GM21528 (cell line): ENCODE results near the gene ZNF358.

Experiments used
- ATAC-seq: cut with Tn5 transposase; IDR thresholded peaks from one replicate; pipeline ENCODE4 v1.9.1; 2021; ENCODE audit warnings: mild to moderate bottlenecking, moderate library complexity; ENCODE audit not compliant: unreplicated experiment, low FRiP score

The ZNF358 gene

DNA sequence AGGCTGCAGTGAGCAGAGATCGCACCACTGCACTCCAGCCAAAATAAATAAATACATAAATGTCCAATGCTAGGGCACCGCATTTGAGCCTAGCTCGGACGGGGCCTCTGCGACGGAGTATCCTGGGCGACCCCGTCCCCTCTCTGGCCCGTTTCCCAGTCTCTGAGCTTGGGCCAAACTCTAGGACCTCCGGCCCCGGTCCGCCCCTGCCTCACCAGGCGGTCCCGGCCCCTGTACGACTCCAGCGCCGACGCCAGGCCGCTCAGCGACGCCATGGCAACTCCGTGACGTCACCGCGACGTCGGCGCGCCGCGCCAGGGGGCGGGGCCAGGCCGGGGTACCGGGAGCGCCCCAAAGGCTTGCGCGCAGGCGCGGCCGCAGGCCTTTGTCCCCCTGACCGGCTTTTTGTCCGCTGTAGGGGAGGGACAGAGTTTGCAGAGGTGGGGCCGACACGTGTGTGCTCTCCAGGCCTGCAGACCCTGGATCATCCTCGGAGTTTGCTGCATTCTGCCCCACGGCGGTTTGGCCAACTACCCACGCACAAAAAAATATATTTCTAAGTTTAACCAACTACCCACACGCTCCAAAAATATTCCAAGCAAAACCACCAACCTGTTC, 27.1 kb upstream of the ZNF358 start, which contains the start of gene PEX11G:
PEX11G (minus strand) TSS at position 300 of the 618 bp plus-strand sequence; CDS start at position 275, 25 bp downstream.
- ATAC-seq = no peak

DNA sequence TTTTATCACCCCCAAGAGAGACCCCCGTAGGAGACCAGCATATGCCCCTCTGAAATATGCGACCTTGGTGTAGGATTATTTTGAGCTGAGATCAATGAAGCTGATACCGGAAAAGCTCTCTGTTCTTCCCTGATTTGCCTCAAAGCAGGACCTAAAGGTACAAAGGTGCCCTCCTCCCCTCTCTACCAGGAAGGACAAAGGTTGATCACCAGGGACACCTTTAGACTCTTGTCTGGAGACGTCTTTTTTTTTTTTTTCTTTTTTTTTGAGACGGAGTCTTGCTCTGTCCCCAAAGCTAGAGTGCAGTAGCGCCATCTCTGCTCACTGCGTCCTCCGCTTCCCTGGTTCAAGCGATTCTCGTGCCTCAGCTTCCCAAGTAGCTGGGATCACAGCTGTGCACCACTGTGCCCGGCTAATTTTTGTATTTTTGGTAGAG, 26.3 kb upstream of the ZNF358 start:
- no peak for ATAC-seq

DNA sequence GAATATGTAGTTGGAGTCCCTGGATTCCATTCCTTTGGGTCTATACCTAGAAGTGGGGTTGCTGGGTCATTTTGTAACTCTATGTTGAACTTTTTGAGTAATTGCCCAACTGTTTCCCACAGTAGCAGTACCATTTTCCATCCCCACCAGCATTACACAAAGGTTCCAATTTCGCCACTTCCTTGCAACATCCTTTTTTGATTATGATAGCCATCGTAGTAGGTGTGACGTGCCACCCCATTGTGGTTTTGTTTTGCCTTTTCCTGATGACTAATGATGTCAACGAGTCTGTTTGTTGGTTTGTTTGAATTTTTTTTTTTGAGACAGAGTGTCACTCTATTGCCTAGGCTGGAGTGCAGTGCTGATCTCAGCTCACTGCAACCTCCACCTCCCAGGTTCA, 23.8 kb upstream of the ZNF358 start:
- no peak for ATAC-seq

DNA sequence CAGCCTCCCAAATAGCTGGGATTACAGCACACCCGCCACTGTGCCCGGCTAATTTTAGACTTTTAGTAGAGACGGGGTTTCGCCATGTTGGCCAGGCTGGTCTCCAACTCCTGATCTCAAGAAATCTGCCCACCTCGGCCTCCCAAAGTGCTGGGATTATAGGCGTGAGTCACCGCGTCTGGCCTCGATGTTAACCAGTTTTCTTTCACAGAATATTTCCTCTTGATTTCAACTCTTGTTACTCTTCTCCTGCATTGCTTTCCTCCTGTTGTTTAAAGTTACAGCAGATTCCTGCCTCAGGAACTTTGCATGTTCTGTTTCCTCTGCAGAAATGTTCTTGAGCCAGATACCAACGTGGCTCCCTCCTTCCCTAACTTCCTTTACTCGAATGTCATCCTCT, 23.3 kb upstream of the ZNF358 start:
- ATAC-seq = no peak

DNA sequence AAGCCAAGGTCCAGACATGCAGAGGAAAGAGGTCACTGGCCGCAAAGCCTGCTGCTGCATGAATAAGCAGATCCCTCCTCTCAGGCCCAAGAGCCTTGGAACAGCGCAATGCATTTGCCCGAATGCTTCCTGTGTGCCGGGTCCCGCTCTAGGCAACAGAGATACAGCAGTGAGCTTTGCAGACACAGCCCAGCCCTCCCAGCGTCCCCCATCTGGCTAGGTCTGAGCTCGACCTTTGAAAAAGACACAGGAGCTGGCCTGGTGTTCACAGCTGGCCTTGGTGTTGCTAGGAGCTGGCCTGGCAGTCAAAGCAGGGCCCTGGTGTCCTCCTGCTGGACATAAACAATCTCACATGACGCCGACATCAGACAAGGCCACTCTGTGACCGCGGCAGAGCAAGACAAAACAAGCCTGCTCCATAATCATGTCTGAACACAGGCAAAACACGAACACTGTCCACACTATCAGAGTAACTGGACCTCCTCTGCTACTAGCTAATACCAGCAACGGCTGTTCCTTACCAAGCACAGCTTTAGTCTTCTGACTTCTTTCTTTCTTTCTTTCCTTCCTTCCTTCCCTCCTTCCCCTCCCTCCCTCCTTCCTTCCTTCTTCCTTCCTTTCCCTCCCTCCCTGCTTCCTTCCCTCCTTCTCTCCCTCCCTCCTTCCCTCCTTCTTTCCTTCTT, 21.3 kb upstream of the ZNF358 start:
- no peak for ATAC-seq

DNA sequence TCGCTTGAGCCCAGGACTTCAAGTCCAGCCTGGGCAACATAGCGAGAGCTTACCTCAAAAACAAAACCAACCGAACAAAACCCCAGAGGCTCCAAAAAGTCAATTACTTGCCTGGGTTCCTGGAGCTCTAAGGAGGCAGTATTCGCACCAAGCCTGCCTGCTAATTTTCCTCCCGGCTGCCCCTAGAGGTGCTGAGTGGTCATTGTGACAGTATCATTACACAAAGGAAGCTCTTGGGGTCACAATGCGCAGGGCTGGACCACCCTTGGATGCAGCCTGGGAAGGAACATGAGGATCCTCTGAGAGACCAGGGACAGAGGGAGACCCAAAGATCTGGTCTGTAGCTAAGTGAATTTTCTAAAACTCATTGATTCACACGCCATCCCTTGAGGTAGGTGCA, 18.6 kb upstream of the ZNF358 start:
- no peak for ATAC-seq

DNA sequence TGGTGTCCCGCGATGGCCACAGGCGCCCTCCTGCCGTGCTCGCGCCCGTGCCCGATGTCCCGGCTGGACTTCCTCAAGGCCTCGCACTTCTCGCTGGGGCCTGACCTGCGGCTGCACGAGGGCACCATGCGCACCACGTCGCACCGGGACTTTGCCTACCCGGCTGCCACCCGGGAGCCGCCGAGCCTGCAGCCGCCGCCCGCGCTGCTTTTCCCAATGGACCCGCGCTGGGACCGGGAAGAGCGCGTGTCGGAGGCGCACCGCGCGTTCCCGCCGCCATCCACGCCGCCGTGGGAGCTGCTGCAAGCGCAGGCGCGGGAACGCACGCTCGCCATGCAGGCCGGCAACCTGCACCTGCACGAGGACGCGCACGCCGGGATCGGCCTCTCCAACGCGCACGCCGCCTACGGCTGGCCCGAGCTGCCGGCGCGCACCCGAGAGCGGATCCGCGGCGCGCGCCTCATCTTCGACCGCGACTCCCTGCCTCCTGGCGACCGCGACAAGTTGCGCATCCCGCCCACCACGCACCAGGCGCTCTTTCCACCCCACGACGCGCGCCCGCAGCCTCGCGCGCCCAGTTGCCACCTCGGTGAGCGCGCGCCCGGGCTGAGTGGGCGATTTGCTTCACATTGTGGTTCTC, 15.0 kb upstream of the ZNF358 start:
- ATAC-seq = no peak

DNA sequence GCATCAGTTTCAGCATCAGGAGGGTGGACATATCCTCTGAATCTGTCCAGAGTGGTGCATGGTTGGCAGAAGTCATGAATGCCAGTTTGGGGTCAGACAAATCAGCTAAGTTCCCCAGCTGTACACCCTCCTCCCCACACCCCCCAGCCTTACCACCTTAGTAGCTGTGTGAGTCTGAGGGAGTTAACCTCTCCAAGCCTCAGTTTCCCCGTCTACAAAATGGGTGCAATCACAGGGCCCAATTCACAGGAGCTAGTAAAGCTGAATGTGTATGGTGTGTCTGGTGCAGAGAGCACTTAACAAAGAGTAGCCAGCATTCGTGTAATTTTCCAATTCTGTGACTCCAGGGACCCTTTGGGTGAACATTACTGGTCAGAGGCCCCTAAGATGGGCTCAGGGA, 13.4 kb upstream of the ZNF358 start:
- ATAC-seq = no peak

DNA sequence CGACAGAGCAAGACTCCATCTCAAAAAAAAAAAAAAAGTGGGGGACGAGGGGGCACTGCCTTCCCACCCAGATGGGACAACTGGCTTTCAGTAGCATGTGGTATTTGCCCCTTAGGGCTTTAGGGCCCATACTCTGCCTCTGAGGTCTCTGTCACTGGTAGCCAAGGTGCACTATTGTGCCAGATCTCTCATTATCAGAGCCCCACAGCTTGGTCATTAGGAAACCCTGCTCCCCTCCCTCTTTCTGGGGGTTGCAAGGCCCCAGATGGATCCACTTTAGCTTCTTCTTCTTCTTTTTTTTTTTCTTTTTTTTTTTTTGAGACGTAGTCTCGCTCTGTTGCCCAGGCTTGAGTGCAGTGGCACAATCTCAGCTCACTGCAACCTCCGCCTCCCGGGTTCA, 11.2 kb upstream of the ZNF358 start:
- no peak for ATAC-seq

DNA sequence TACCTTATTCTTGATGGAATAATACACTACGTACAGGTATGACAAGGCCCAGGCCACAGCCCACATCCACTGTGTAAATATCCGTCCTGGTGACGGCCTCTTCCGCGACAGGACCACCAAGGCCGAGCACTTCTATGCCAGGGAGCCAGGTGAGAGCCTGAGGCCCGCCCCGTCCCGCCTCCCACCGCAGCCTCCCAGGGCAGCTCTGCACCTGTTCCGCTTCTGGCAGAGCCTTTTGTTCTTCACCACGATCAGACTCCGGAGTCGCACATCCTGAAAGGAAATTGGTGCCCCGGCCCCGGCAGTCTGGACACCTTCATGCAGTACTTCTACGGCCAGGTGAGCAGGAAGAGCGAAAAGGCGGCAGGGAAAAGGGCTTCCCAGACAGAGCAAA, 10.6 kb upstream of the ZNF358 start:
- ATAC-seq = no peak

DNA sequence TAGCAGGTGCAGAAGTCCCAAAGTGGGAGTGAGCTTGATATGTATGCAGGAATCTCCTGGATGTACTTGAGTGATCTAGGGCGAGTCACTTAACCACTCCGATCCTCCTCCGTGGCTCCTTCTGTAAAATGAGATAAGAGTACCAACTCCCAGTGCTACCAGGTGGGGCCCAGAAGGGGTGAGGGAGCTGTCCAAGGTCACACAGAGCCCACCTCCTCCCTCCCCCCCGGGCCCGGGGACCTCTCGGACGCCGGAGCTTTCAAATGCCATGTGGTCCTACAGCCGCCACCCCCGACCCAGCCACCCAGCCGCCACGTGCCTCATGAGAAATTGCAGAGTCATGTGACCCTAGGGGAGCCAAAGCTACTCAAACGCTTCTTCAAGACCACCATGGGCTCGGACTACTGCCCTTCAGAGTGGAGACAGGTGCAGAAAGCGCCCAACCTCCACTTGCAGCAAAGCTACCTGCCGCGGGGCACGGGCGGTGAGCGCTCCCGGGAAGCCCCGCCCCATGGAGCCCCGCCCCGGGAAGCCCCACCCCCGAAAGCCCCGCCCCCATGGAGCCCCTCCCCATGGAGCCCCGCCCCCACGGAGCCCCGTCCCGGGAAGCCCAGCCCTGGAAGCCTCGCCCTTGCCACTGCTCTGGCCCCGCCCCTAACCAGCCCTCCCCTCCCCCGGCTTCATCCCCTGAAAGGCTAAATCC, 10.1 kb upstream of the ZNF358 start:
- no peak for ATAC-seq

DNA sequence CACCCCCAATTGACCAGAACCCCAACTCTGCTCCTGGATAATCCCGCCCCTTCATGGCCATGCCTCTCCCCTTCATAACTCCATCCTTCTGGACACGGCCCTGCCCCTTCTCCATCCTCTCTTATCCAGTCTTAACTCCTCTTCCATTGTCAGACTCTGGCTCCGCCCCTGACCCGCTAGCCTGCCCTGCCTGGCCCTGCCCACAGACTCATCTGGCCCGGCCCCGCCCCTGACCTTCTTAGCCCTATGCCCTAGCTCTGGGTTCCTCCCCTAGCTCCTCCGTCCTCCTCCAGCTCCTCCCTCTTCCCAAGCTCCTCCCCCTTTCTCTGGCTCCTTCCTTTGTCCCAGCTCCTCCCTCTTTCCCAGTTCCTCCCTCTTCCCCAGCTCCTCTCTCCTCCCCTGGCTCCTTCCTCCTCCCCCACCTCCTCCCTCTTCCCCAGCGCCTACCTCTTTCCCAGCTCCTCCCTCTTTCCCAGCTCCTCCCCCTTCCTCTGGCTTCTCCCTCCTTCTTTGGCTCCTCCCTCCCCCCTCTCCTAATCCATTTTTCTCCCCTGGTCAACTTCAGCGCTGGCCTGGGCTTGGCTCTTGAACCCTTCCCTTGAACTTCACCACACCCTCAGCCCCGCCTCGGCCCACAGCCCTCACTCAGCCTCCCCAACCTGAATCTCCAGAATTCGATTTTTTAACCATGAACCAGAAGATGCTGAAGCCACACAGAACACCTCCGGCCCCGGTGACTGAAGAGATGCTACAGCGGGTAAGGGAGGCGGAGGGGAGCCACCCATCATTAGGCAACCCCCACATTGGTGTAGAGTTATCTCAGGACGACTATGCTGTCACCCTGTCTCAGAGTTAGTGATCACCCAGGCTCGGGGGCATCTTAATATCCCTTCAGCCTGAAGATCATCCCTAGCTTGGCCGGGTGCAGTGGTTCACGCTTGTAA, 9.2 kb upstream of the ZNF358 start:
- no peak for ATAC-seq

DNA sequence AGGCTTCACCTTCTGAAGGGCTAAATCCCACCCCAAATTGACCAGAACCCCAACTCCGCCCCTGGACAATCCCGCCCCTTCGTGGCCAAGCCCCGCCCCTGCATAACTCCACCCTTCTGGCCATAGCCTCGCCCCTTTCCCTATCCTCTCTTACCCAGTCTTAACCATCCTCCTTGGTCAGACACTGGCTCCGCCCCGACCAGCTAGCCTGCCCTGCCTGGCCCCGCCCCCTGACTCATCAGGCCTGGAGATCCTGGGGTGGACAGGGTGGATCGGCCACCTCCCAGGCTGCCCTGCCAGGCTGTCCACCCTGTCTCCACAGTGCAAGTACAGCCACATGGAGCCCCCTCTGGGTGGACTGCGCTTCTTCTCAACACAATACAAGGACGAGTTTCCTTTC, 8.0 kb upstream of the ZNF358 start:
- no peak for ATAC-seq

DNA sequence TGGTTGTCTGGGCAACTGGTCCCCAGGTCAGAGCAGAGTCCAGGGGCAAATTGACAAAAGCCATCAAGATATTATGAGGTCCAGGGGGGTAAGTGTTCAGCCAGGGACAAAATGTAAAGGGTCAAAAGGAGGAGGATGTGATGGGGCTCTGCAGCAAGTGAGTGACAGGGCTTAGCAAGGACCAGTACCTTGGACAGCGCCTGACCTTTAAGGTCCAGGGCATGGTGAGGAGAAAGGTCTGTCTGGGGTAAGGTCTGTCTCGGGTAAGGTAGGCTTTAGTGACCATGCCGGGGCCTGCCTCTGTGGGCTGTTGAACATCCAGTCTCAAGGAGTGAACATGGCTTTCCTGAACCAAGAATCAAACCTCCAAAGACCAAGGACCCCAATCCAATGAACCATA, 6.3 kb upstream of the ZNF358 start:
- ATAC-seq = no peak

DNA sequence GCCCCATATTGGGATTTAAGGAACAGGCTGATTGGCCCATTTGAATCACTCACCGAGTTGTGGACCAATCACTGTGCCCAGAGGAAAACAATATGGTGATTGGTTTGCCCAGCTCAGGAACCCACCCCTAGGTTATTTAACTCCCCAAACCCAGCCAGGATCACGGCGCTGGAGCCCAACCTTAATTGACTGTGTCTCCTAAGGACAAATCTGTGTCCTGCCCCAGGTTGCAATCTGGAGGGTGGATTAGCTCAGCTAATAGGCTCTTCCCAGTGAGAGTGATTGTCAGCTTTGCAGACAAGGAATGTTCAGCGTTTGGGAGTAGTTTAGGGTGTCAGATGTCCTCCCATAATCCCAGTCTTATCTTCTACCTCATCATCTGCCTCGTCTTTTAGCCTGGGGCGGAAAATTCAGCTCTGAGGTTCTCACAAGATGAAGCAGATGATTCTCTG, 3.5 kb upstream of the ZNF358 start:
- ATAC-seq = no peak

DNA sequence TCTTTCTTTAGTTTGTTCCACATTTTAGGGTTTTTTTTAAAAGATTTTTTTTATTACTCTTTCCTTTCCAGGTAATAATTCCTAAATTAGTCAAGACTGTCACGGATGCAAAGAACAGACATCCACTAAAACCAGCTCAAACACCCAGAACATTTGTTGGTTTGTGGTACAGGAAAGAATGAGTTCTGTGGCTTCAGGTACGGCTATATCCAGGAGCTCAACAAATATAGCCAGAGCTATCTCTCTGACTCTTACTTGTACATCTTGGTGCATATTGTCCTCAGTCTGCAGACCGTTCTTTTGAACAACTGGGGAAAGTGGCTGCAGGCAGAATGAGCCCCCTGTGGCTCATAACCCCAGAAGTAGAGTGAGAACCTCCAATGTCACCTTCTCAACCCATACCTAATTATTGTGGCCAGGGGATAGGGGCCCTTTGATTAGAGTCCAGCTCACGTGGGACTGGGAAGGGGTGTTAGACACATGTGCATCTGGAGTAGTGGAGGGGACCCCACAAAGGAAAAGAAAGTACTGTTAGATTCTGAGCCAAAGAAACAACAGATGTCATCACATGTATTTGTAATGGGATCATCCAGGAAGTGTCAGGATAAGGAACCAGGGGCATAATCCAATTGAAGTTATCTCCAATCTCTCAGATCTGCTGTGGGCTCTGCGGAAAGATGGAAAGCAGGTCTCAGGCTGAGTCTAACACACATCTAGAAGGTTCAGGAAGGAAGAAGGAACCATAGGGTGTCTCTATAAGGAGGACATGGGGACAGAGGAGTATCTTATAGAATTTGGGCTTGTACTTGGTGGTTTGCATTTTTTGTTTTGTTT, 1.9 kb upstream of the ZNF358 start:
- ATAC-seq = no peak

DNA sequence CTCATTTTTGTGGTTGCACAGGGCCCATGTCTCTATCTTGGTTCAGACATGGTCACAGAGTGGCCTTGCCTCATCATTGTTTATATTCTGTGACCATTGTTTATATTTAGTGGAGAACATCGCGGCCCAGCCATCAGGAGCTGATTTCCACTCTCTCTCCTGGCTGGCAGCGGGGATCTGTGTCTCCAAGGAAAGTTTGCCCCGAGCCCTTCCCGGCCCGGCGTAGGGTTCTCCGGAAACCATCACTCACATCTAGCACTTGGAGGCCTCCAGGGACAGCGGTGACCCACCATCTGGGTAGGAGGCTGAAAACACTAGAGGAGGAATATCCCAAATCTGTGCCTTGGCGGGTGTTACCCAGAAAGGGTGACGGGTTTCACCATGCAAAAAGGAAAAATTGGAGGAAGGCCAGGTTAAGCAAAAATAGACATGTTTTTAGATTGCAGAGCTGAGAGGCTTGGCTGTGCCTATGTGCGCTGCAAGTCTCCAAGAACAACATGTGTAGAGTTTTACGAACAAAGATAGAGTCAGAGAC, 726 bp upstream of the ZNF358 start:
- no peak for ATAC-seq

DNA sequence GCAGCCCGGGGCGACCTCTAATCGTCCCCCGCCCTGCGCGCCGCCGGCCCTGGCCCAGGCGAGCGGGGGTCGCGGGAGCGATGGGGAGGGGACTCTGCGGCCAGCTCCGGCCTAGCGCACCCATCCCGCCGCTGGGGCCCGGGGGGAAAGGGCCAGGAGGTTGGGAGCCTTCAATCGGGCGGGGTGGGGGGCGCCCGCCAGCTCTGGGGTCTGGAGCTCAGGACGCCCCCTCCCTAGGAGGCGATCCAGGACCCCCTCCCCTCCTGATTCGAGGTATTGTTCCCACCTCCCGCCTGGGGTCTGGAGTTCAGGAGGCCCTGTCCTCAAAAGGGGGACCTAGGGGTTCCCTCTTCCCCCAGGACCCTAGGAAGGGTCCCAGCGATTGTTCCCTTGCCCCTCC, 430 bp downstream of the ZNF358 start:
- ATAC-seq = no peak

DNA sequence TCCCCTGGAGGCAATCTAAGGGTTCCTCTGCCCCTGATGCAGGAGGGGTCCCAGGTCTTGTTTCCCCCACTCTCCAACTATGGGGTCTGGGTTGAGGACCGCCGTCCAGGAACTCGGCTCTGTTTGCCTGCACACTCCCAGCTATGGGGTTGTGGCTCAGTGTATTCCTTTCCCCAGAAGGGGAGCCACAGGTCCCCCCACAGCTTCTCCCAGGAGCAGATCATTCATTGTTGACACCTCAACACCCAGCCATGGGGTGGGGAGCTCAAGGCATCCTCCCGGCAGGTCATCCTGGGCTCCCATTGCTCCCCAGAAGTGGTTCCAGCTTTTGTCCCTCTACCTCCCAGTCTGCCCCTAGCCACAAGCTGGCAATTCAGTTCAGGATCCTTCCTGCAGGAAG, 975 bp downstream of the ZNF358 start:
- no peak for ATAC-seq
